ENCODE measurements around the gene DCST1. TPM values are rescaled to one million over a fixed set of nuclear protein-coding genes. Genes with fewer than 3 reads are reported as not detected.

The DCST1 gene
- total RNA-seq, 2 donors from 2014 or later = not detected

DNA sequence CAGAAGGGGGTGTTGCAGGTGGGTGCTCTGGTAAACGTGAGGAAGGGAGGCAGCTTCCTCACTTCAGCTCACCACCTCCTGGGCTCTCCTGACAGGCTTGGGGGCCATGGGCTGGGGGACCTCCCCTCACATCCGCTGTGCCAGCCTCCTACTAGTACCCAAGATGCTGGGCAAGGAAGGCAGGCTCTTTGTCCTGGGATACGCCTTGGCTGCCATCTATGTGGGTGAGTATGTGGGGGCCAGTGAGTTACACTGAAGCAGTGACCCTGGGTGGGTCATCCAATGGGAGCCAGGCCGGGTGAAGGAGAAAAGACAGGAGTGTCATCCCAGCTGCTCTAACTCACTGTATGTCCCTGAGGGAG, 5.7 kb downstream of the DCST1 start:
- WGBS, 2 experiments (ENCODE audit: insufficient coverage in 1 of 2, insufficient read length in 1 of 2) = 81 to 83% methylated on average over 2 to 4 of the region's 4 CpGs
- no peak overlapping the region for H3K4me3 ChIP-seq (ENCODE audit: low read length)
- no peak overlapping the region for H3K27ac ChIP-seq (ENCODE audit: low read depth, low read length)
- H3K4me1 ChIP-seq (ENCODE audit: control insufficient read depth, insufficient read depth, low read length) = no peaks in the 10 kb centered on the region
- no peaks in the 10 kb centered on the region for H3K27me3 ChIP-seq (ENCODE audit: control insufficient read depth, insufficient read depth, low read length, poor library complexity, severe bottlenecking)
- TF ChIP-seq, protein P1, sequence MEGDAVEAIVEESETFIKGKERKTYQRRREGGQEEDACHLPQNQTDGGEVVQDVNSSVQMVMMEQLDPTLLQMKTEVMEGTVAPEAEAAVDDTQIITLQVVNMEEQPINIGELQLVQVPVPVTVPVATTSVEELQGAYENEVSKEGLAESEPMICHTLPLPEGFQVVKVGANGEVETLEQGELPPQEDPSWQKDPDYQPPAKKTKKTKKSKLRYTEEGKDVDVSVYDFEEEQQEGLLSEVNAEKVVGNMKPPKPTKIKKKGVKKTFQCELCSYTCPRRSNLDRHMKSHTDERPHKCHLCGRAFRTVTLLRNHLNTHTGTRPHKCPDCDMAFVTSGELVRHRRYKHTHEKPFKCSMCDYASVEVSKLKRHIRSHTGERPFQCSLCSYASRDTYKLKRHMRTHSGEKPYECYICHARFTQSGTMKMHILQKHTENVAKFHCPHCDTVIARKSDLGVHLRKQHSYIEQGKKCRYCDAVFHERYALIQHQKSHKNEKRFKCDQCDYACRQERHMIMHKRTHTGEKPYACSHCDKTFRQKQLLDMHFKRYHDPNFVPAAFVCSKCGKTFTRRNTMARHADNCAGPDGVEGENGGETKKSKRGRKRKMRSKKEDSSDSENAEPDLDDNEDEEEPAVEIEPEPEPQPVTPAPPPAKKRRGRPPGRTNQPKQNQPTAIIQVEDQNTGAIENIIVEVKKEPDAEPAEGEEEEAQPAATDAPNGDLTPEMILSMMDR (conservative IDR thresholded peaks at IDR 0.05) = no peak
- H3K9ac ChIP-seq (ENCODE audit: extremely low read depth, low read length, poor library complexity, severe bottlenecking) = no peak overlapping the region
- Mint-ChIP-seq H3K4me1 (peaks cover 3% of the 10 kb centered on the region), H3K36me3 (ENCODE audit: low read depth) (no peaks in the 10 kb centered on the region), H3K27me3 (ENCODE audit: insufficient read depth) (peaks cover 17% of the 10 kb centered on the region), H3K4me3 (no peak overlapping the region), H3K9me3 (no peaks in the 10 kb centered on the region), H3K27ac (no peak overlapping the region)
- no peak for DNase-seq
- no peaks in the 10 kb centered on the region for H3K36me3 ChIP-seq (ENCODE audit: control insufficient read depth, insufficient read depth, low read length)
- no peaks in the 10 kb centered on the region for H3K9me3 ChIP-seq (ENCODE audit: control insufficient read depth, low read length)

DNA sequence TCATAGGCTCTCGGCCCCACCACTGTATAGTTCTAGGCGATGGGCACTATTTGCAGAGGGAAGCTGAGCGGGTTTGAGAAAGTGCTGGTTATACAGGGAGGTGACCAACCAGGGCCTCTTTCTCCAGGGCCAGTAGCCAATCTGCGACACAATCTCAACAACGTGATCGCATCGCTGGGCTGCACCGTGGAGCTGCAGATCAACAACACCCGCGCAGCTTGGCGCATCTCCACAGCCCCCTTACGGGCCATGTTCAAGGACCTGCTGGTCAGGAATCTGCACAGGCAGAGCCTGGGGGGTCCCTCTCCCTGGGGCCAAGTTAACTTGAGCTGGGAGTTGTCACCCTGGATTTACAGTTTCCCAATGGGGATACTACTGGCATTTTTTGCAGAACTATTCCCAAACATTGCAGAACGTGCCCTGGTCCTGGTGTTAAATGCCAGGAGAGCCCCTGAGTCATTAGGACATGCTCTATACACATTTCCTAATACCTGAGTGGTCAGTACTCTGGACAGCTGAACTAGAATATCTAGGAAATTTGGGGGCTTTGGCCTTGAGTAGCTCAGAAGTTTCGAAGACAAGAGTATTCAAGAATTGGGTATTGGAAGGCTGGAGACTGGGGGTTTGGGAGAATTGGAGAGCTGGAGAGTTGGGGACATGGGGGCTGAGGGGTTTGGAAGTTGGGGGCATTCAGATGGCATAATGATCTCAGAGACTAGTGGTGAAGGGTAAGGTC, 6.9 kb downstream of the DCST1 start:
- WGBS, 2 experiments (ENCODE audit: insufficient coverage in 1 of 2, insufficient read length in 1 of 2) = 93 to 96% methylated on average over 14 of the region's 14 CpGs
- Mint-ChIP-seq H3K36me3 (ENCODE audit: low read depth) (no peaks in the 10 kb centered on the region), H3K4me1 (peaks cover 8% of the 10 kb centered on the region), H3K4me3 (no peak overlapping the region), H3K27ac (no peak overlapping the region), H3K9me3 (no peaks in the 10 kb centered on the region), H3K27me3 (ENCODE audit: insufficient read depth) (peaks cover 19% of the 10 kb centered on the region)
- H3K4me1 ChIP-seq (ENCODE audit: control insufficient read depth, insufficient read depth, low read length) = no peaks in the 10 kb centered on the region
- no peak overlapping the region for H3K4me3 ChIP-seq (ENCODE audit: low read length)
- H3K9ac ChIP-seq (ENCODE audit: extremely low read depth, low read length, poor library complexity, severe bottlenecking) = no peak overlapping the region
- no peaks in the 10 kb centered on the region for H3K36me3 ChIP-seq (ENCODE audit: control insufficient read depth, insufficient read depth, low read length)
- H3K9me3 ChIP-seq (ENCODE audit: control insufficient read depth, low read length) = no peaks in the 10 kb centered on the region
- TF ChIP-seq, protein P1 (conservative IDR thresholded peaks at IDR 0.05) = no peak
- no peaks in the 10 kb centered on the region for H3K27me3 ChIP-seq (ENCODE audit: control insufficient read depth, insufficient read depth, low read length, poor library complexity, severe bottlenecking)
- H3K27ac ChIP-seq (ENCODE audit: low read depth, low read length) = no peak overlapping the region
- DNase-seq = no peak

DNA sequence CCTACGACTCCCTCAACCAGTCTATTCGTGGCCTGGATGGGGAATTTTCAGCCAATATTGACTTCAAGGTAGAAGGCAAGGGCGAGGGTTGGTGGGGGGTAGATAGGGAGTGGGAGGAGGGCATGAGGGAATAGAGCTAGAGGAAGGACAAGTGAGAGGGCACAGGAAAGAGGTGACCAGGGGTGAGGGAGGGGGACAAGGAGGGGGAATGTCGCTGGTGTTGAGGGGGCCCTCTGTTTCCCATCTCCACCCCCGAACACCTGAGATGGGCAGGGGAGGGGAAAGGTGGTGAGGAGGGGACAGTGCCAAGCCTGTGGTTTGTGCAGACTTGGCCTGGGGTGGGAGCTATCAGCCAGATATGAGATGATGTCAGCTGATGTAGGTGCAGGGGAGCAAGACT, 9.2 kb downstream of the DCST1 start:
- H3K4me1 ChIP-seq (ENCODE audit: control insufficient read depth, insufficient read depth, low read length) = no peaks in the 10 kb centered on the region
- Mint-ChIP-seq H3K27me3 (ENCODE audit: insufficient read depth) (peaks cover 19% of the 10 kb centered on the region), H3K4me3 (no peak overlapping the region), H3K9me3 (no peaks in the 10 kb centered on the region), H3K36me3 (ENCODE audit: low read depth) (no peaks in the 10 kb centered on the region), H3K4me1 (peaks cover 8% of the 10 kb centered on the region), H3K27ac (no peak overlapping the region)
- no peaks in the 10 kb centered on the region for H3K9me3 ChIP-seq (ENCODE audit: control insufficient read depth, low read length)
- H3K27me3 ChIP-seq (ENCODE audit: control insufficient read depth, insufficient read depth, low read length, poor library complexity, severe bottlenecking) = no peaks in the 10 kb centered on the region
- H3K9ac ChIP-seq (ENCODE audit: extremely low read depth, low read length, poor library complexity, severe bottlenecking) = no peak overlapping the region
- WGBS, 2 experiments (ENCODE audit: insufficient coverage in 1 of 2, insufficient read length in 1 of 2) = 82 to 100% methylated on average over 2 to 5 of the region's 5 CpGs
- H3K27ac ChIP-seq (ENCODE audit: low read depth, low read length) = no peak overlapping the region
- no peak for DNase-seq
- H3K36me3 ChIP-seq (ENCODE audit: control insufficient read depth, insufficient read depth, low read length) = no peaks in the 10 kb centered on the region
- no peak overlapping the region for H3K4me3 ChIP-seq (ENCODE audit: low read length)
- TF ChIP-seq, protein P1 (conservative IDR thresholded peaks at IDR 0.05) = no peak

Data from endodermal cell (in vitro differentiated cells).